ENCODE results near the gene ATOSB. TPM values are rescaled to one million over a fixed set of nuclear protein-coding genes. Genes with fewer than 3 reads are reported as not detected.

Gene ATOSB
- total and polyA plus RNA-seq, 4 donors = 2.8 to 29.8 (median 5.6) TPM

- Histone ChIP-seq H3K27ac (ENCODE audit: low read depth in 1 of 2, low read length in 2 of 2) (peak within 1 kb of the TSS; percentile 93 to 98), H3K9me3 (ENCODE audit: control insufficient read depth in 4 of 4, low read length in 3 of 4) (no peaks in the 10 kb centered on the region), H3K36me3 (ENCODE audit: control insufficient read depth in 4 of 4, insufficient read depth in 3 of 4, low read depth in 1 of 4, low read length in 3 of 4) (no peaks in the 10 kb centered on the region), H3K4me3 (ENCODE audit: low read depth in 1 of 3, low read length in 3 of 3) (peak within 1 kb of the TSS; percentile 72 to 95 (median 89)), H3K4me1 (ENCODE audit: control insufficient read depth in 4 of 4, insufficient read depth in 4 of 4, low read length in 3 of 4) (peaks cover 0 to 20% (median 6%) of the 10 kb centered on the region in 4 donors), H3K9ac (ENCODE audit: low read depth in 1 of 2, low read length in 2 of 2) (peak within 1 kb of the TSS; percentile 80 to 81), H3K27me3 (ENCODE audit: control insufficient read depth in 4 of 4, insufficient read depth in 4 of 4, low read length in 3 of 4) (no peaks in the 10 kb centered on the region)
- peak; percentile 93 for DNase-seq (ENCODE audit: low spot score)
- TF ChIP-seq HNF4A (conservative IDR thresholded peaks at IDR 0.05) = peak; percentile 33 to 56
- no peak for TF ChIP-seq GABPA (IDR thresholded peaks at IDR 0.05 in 1 of 2, conservative IDR thresholded peaks at IDR 0.05 in 1 of 2)
- peak; percentile 71 for TF ChIP-seq SP1 (IDR thresholded peaks at IDR 0.05)
- TF ChIP-seq TAF1 (conservative IDR thresholded peaks at IDR 0.05) = peak; percentile 51
- peak; percentile 81 for TF ChIP-seq REST (IDR thresholded peaks at IDR 0.05)
- peak; percentile 46 to 58 for TF ChIP-seq RXRA (IDR thresholded peaks at IDR 0.05)
- peak; percentile 27 to 46 for TF ChIP-seq JUND (IDR thresholded peaks at IDR 0.05)
- peak; percentile 78 for TF ChIP-seq NR2F2 (IDR thresholded peaks at IDR 0.05)
- peak; percentile 19 to 31 for TF ChIP-seq RAD21 (IDR thresholded peaks at IDR 0.05)
- TF ChIP-seq FOXA1 (IDR thresholded peaks at IDR 0.05) = peak; percentile 18
- TF ChIP-seq, protein P1, sequence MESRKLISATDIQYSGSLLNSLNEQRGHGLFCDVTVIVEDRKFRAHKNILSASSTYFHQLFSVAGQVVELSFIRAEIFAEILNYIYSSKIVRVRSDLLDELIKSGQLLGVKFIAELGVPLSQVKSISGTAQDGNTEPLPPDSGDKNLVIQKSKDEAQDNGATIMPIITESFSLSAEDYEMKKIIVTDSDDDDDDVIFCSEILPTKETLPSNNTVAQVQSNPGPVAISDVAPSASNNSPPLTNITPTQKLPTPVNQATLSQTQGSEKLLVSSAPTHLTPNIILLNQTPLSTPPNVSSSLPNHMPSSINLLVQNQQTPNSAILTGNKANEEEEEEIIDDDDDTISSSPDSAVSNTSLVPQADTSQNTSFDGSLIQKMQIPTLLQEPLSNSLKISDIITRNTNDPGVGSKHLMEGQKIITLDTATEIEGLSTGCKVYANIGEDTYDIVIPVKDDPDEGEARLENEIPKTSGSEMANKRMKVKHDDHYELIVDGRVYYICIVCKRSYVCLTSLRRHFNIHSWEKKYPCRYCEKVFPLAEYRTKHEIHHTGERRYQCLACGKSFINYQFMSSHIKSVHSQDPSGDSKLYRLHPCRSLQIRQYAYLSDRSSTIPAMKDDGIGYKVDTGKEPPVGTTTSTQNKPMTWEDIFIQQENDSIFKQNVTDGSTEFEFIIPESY (IDR thresholded peaks at IDR 0.05) = no peak
- peak in 1 of 2 donors; percentile 31 for TF ChIP-seq EGR1 (IDR thresholded peaks at IDR 0.05; ENCODE audit: low read depth in 2 of 2)
- peak; percentile 98 for TF ChIP-seq YY1 (IDR thresholded peaks at IDR 0.05)
- TF ChIP-seq FOXA2 (IDR thresholded peaks at IDR 0.05) = peak; percentile 25
- TF ChIP-seq, protein P2, sequence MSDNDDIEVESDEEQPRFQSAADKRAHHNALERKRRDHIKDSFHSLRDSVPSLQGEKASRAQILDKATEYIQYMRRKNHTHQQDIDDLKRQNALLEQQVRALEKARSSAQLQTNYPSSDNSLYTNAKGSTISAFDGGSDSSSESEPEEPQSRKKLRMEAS (IDR thresholded peaks at IDR 0.05) = no peak
- WGBS = under 1% methylated on average over 70 of the region's 70 CpGs
Measured at GRCh38 chr9:35161713-35162604, 46.3 kb upstream of the ATOSB start, which contains the start of gene UNC13B. Gene UNC13B (plus strand): TSS chr9:35162009. CDS start chr9:35162284, 275 bp downstream.

Data from liver (tissue), 9 donors.